ENCODE results near the gene CPSF4L.

The CPSF4L gene

GRCh38 chr17:73231841-73232586, 29.7 kb downstream of the CPSF4L start:
- peak; percentile 94 for DNase-seq (ENCODE audit: low read depth)

GRCh38 chr17:73231395-73231794, 30.3 kb downstream of the CPSF4L start:
- DNase-seq (ENCODE audit: low read depth), result no peak

- no peak for DNase-seq (ENCODE audit: low read depth)
Observed at GRCh38 chr17:73230088-73230487, 31.6 kb downstream of the CPSF4L start.

- no peak for DNase-seq (ENCODE audit: low read depth)
Observed at GRCh38 chr17:73228748-73229236, 32.9 kb downstream of the CPSF4L start.

GRCh38 chr17:73227944-73228343, 33.7 kb downstream of the CPSF4L start:
- no peak for DNase-seq (ENCODE audit: low read depth)

GRCh38 chr17:73227379-73227778, 34.3 kb downstream of the CPSF4L start:
- no peak for DNase-seq (ENCODE audit: low read depth)

GRCh38 chr17:73226556-73227172, 35.0 kb downstream of the CPSF4L start:
- no peak for DNase-seq (ENCODE audit: low read depth)

- DNase-seq (ENCODE audit: low read depth), result no peak
Observed at GRCh38 chr17:73224663-73225305, 36.9 kb downstream of the CPSF4L start.

GRCh38 chr17:73224237-73224636, 37.4 kb downstream of the CPSF4L start:
- DNase-seq (ENCODE audit: low read depth), result no peak

- DNase-seq (ENCODE audit: low read depth), result no peak
Observed at GRCh38 chr17:73223626-73224230, 38.0 kb downstream of the CPSF4L start.

- no peak for DNase-seq (ENCODE audit: low read depth)
Observed at GRCh38 chr17:73215447-73215846, 46.2 kb downstream of the CPSF4L start.

GRCh38 chr17:73214851-73215250, 46.8 kb downstream of the CPSF4L start:
- no peak for DNase-seq (ENCODE audit: low read depth)

- DNase-seq (ENCODE audit: low read depth), result no peak
Observed at GRCh38 chr17:73214008-73214407, 47.7 kb downstream of the CPSF4L start.

- DNase-seq (ENCODE audit: low read depth), result peak; percentile 24
Observed at GRCh38 chr17:73211745-73212144, 49.9 kb downstream of the CPSF4L start.

GRCh38 chr17:73210002-73210678, 51.5 kb downstream of the CPSF4L start:
- no peak for DNase-seq (ENCODE audit: low read depth)

- no peak for DNase-seq (ENCODE audit: low read depth)
Observed at GRCh38 chr17:73209436-73209835, 52.2 kb downstream of the CPSF4L start.

- DNase-seq (ENCODE audit: low read depth), result no peak
Observed at GRCh38 chr17:73208139-73208827, 53.4 kb downstream of the CPSF4L start.

GRCh38 chr17:73205459-73205961, 56.2 kb downstream of the CPSF4L start:
- no peak for DNase-seq (ENCODE audit: low read depth)

GRCh38 chr17:73203788-73204479, 57.7 kb downstream of the CPSF4L start:
- no peak for DNase-seq (ENCODE audit: low read depth)

GRCh38 chr17:73203135-73203787, 58.4 kb downstream of the CPSF4L start:
- no peak for DNase-seq (ENCODE audit: low read depth)
